Activated naive CD8-positive, alpha-beta T cell treated with anti-CD3 and anti-CD28 coated beads for 36 hours (primary cell): ENCODE data around the gene PPFIA2. TPM values are rescaled to one million over a fixed set of nuclear protein-coding genes. Genes with fewer than 3 reads are reported as not detected.
"Not testable (repeated sequence)": the region's sequence is repeated elsewhere in the genome, so short reads cannot be mapped to it uniquely, and the experiment has no call there.

Source experiments
- DNase-seq: peaks from one replicate; pipeline ENCODE4 v3.0.0; 2021
- H3K27ac Mint-ChIP-seq: one replicate; pipeline ENCODE4 v1.8.0; 2022; ENCODE audit warnings: mild to moderate bottlenecking, moderate library complexity, mixed read lengths
- H3K27me3 Mint-ChIP-seq: one replicate; pipeline ENCODE4 v1.8.0; 2022; ENCODE audit warnings: mild to moderate bottlenecking, mixed read lengths
- H3K36me3 Mint-ChIP-seq: one replicate; pipeline ENCODE4 v1.8.0; 2021; ENCODE audit warnings: mild to moderate bottlenecking, mixed read lengths
- H3K4me1 Mint-ChIP-seq: one replicate; pipeline ENCODE4 v1.8.0; 2021; ENCODE audit warnings: mixed read lengths
- H3K4me3 Mint-ChIP-seq: one replicate; pipeline ENCODE4 v1.8.0; 2022; ENCODE audit warnings: mild to moderate bottlenecking, moderate library complexity, mixed read lengths
- H3K9me3 Mint-ChIP-seq: one replicate; pipeline ENCODE4 v1.8.0; 2022; ENCODE audit warnings: mixed read lengths
- total RNA-seq, 2 experiments: library from RNA; stranded (reverse); gene quantifications; one replicate each; pipeline ENCODE4 v1.2.3, GENCODE V29; 2021

Gene PPFIA2
- total RNA-seq, 2 experiments from 2014 or later = 0.41 to 0.42 TPM

- DNase-seq = no peak
- H3K4me3 Mint-ChIP-seq = no peak overlapping the region
- no peaks in the 10 kb centered on the region for H3K9me3 Mint-ChIP-seq
- no peak overlapping the region for H3K27ac Mint-ChIP-seq
- no peaks in the 10 kb centered on the region for H3K36me3 Mint-ChIP-seq
- H3K27me3 Mint-ChIP-seq = no peaks in the 10 kb centered on the region
- H3K4me1 Mint-ChIP-seq = no peaks in the 10 kb centered on the region
Observed at GRCh38 chr12:81615026-81615588, 144.0 kb downstream of the PPFIA2 start.

- H3K4me3 Mint-ChIP-seq = no peak overlapping the region
- no peak for DNase-seq
- H3K36me3 Mint-ChIP-seq = no peaks in the 10 kb centered on the region
- H3K27ac Mint-ChIP-seq = no peak overlapping the region
- H3K27me3 Mint-ChIP-seq = no peaks in the 10 kb centered on the region
- no peaks in the 10 kb centered on the region for H3K9me3 Mint-ChIP-seq
- H3K4me1 Mint-ChIP-seq = no peaks in the 10 kb centered on the region
Observed at GRCh38 chr12:81610955-81611889, 147.9 kb downstream of the PPFIA2 start.

GRCh38 chr12:81597928-81598604 is 161.1 kb downstream of the PPFIA2 start:
- Mint-ChIP-seq H3K4me1 (no peaks in the 10 kb centered on the region), H3K9me3 (no peaks in the 10 kb centered on the region), H3K4me3 (no peak overlapping the region), H3K36me3 (no peaks in the 10 kb centered on the region), H3K27me3 (peaks cover 3% of the 10 kb centered on the region), H3K27ac (no peak overlapping the region)
- no peak for DNase-seq

- no peak overlapping the region for H3K4me3 Mint-ChIP-seq
Observed at GRCh38 chr12:81596558-81596957, 162.6 kb downstream of the PPFIA2 start.

GRCh38 chr12:81591256-81591655 is 167.9 kb downstream of the PPFIA2 start:
- no peak overlapping the region for H3K27ac Mint-ChIP-seq

More at GRCh38 chr12:81596558-81596957, 162.6 kb downstream of the PPFIA2 start:
- Mint-ChIP-seq H3K27ac (no peak overlapping the region), H3K27me3 (peaks cover 3% of the 10 kb centered on the region), H3K36me3 (no peaks in the 10 kb centered on the region), H3K9me3 (no peaks in the 10 kb centered on the region), H3K4me1 (no peaks in the 10 kb centered on the region)
- DNase-seq = no peak

GRCh38 chr12:81590703-81591102 is 168.4 kb downstream of the PPFIA2 start:
- H3K36me3 Mint-ChIP-seq, H3K27me3 Mint-ChIP-seq, H3K4me3 Mint-ChIP-seq, H3K4me1 Mint-ChIP-seq, DNase-seq, H3K9me3 Mint-ChIP-seq, H3K27ac Mint-ChIP-seq: not testable (repeated sequence)

More at GRCh38 chr12:81591256-81591655, 167.9 kb downstream of the PPFIA2 start:
- DNase-seq = no peak
- no peak overlapping the region for H3K4me3 Mint-ChIP-seq
- no peaks in the 10 kb centered on the region for H3K36me3 Mint-ChIP-seq
- H3K9me3 Mint-ChIP-seq = peaks cover 6% of the 10 kb centered on the region
- peaks cover 3% of the 10 kb centered on the region for H3K27me3 Mint-ChIP-seq
- H3K4me1 Mint-ChIP-seq = no peaks in the 10 kb centered on the region

- H3K4me1 Mint-ChIP-seq = no peaks in the 10 kb centered on the region
- H3K27ac Mint-ChIP-seq = no peak overlapping the region
- no peak overlapping the region for H3K4me3 Mint-ChIP-seq
- peaks cover 6% of the 10 kb centered on the region for H3K9me3 Mint-ChIP-seq
- peaks cover 3% of the 10 kb centered on the region for H3K27me3 Mint-ChIP-seq
- no peak for DNase-seq
- H3K36me3 Mint-ChIP-seq = no peaks in the 10 kb centered on the region
Observed at GRCh38 chr12:81588235-81589008, 170.7 kb downstream of the PPFIA2 start.

- Mint-ChIP-seq H3K27ac (no peak overlapping the region), H3K27me3 (peaks cover 3% of the 10 kb centered on the region), H3K9me3 (peaks cover 4% of the 10 kb centered on the region), H3K4me3 (no peak overlapping the region), H3K4me1 (no peaks in the 10 kb centered on the region), H3K36me3 (no peaks in the 10 kb centered on the region)
- no peak for DNase-seq
Observed at GRCh38 chr12:81585787-81586186, 173.4 kb downstream of the PPFIA2 start.

- DNase-seq = no peak
- no peaks in the 10 kb centered on the region for H3K27me3 Mint-ChIP-seq
- no peak overlapping the region for H3K27ac Mint-ChIP-seq
- no peak overlapping the region for H3K4me3 Mint-ChIP-seq
- H3K36me3 Mint-ChIP-seq = no peaks in the 10 kb centered on the region
- no peaks in the 10 kb centered on the region for H3K9me3 Mint-ChIP-seq
- H3K4me1 Mint-ChIP-seq = no peaks in the 10 kb centered on the region
Observed at GRCh38 chr12:81573228-81573627, 185.9 kb downstream of the PPFIA2 start.

GRCh38 chr12:81572411-81572810 is 186.7 kb downstream of the PPFIA2 start:
- no peaks in the 10 kb centered on the region for H3K4me1 Mint-ChIP-seq
- H3K9me3 Mint-ChIP-seq = no peaks in the 10 kb centered on the region
- DNase-seq = no peak
- H3K27me3 Mint-ChIP-seq = no peaks in the 10 kb centered on the region
- H3K4me3 Mint-ChIP-seq = no peak overlapping the region
- H3K36me3 Mint-ChIP-seq = no peaks in the 10 kb centered on the region
- H3K27ac Mint-ChIP-seq = no peak overlapping the region

GRCh38 chr12:81570234-81570633 is 188.9 kb downstream of the PPFIA2 start:
- DNase-seq = no peak
- H3K27ac Mint-ChIP-seq = no peak overlapping the region
- no peaks in the 10 kb centered on the region for H3K9me3 Mint-ChIP-seq
- no peaks in the 10 kb centered on the region for H3K27me3 Mint-ChIP-seq
- no peak overlapping the region for H3K4me3 Mint-ChIP-seq
- H3K4me1 Mint-ChIP-seq = no peaks in the 10 kb centered on the region
- no peaks in the 10 kb centered on the region for H3K36me3 Mint-ChIP-seq

GRCh38 chr12:81564237-81564636 is 194.9 kb downstream of the PPFIA2 start:
- no peaks in the 10 kb centered on the region for H3K36me3 Mint-ChIP-seq
- no peaks in the 10 kb centered on the region for H3K27me3 Mint-ChIP-seq
- H3K4me3 Mint-ChIP-seq = no peak overlapping the region
- no peak overlapping the region for H3K27ac Mint-ChIP-seq
- no peak for DNase-seq
- H3K9me3 Mint-ChIP-seq = no peaks in the 10 kb centered on the region
- no peaks in the 10 kb centered on the region for H3K4me1 Mint-ChIP-seq

- DNase-seq = no peak
- Mint-ChIP-seq H3K36me3 (no peaks in the 10 kb centered on the region), H3K4me1 (no peaks in the 10 kb centered on the region), H3K9me3 (no peaks in the 10 kb centered on the region), H3K27me3 (no peaks in the 10 kb centered on the region), H3K27ac (no peak overlapping the region), H3K4me3 (no peak overlapping the region)
Observed at GRCh38 chr12:81558031-81558430, 201.1 kb downstream of the PPFIA2 start.

GRCh38 chr12:81546811-81547210 is 212.3 kb downstream of the PPFIA2 start:
- H3K27me3 Mint-ChIP-seq = no peaks in the 10 kb centered on the region
- DNase-seq = no peak
- H3K36me3 Mint-ChIP-seq = no peaks in the 10 kb centered on the region
- no peaks in the 10 kb centered on the region for H3K4me1 Mint-ChIP-seq
- H3K4me3 Mint-ChIP-seq = no peak overlapping the region
- H3K27ac Mint-ChIP-seq = no peak overlapping the region
- no peaks in the 10 kb centered on the region for H3K9me3 Mint-ChIP-seq
